Keratinocyte (primary cell): Measurements from ENCODE around the gene ATP4A.

Source experiments
- EZH2 ChIP-seq: IDR thresholded peaks from one replicate; pipeline ENCODE4 v1.6.1; 2012; ENCODE audit warnings: inconsistent platforms, mild to moderate bottlenecking, low read length, moderate library complexity
- TF ChIP-seq, protein P1 (sequence below), 3 experiments: IDR thresholded peaks in 1 of 3; conservative IDR thresholded peaks in 1 of 3; optimal IDR thresholded peaks in 1 of 3; 2 replicates in 2 of 3; 3 replicates in 1 of 3; pipeline versions ENCODE3 to v1.5.1; 2011; ENCODE audit warnings: low read length in 3 of 3, mild to moderate bottlenecking in 3 of 3, moderate library complexity in 2 of 3, control low read depth in 1 of 3, inconsistent platforms in 1 of 3; ENCODE audit not compliant: insufficient read depth in 2 of 3; ENCODE audit errors: extremely low read depth in 1 of 3

DNA sequence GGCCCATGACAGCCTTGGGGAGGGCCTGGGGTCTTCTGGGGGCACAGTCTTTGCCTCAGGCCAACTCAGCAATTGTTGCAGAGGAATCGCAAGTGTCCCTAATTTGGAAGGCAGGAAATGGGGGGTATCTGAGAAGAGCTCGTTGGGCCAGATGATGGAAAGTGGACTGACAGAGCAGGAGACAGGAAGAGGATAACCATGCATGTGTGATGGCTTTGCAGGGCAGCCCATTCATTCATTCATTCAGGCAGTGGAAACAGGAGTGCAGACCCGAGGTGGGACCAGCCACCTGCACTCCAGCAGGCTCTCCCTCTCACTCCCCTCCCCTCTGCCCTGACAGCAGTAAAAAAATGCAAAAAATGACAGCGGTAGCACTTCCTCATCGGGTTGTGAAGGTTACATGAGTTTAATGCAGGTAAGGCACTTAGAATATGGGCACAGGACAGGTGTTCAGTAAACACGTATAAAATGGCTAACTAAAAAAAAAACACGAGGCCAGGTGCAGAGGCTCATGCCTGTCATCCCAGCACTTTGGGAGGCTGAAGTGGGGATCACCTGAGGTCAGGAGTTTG is 23.0 kb downstream of the ATP4A start:
- no peak for TF ChIP-seq EZH2
- TF ChIP-seq, protein P1, sequence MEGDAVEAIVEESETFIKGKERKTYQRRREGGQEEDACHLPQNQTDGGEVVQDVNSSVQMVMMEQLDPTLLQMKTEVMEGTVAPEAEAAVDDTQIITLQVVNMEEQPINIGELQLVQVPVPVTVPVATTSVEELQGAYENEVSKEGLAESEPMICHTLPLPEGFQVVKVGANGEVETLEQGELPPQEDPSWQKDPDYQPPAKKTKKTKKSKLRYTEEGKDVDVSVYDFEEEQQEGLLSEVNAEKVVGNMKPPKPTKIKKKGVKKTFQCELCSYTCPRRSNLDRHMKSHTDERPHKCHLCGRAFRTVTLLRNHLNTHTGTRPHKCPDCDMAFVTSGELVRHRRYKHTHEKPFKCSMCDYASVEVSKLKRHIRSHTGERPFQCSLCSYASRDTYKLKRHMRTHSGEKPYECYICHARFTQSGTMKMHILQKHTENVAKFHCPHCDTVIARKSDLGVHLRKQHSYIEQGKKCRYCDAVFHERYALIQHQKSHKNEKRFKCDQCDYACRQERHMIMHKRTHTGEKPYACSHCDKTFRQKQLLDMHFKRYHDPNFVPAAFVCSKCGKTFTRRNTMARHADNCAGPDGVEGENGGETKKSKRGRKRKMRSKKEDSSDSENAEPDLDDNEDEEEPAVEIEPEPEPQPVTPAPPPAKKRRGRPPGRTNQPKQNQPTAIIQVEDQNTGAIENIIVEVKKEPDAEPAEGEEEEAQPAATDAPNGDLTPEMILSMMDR (optimal IDR thresholded peaks at IDR 0.05 in 1 of 3, IDR thresholded peaks at IDR 0.05 in 1 of 3, conservative IDR thresholded peaks at IDR 0.05 in 1 of 3; ENCODE audit: extremely low read depth in 1 of 3, insufficient read depth in 2 of 3, low read length in 3 of 3) = no peak
